HG02938 (cell line): ENCODE results near the gene CCT5.
"Not testable (repeated sequence)": the region's sequence is repeated elsewhere in the genome, so short reads cannot be mapped to it uniquely, and the experiment has no call there.

Experiments
- ATAC-seq: cut with Tn5 transposase; IDR thresholded peaks from one replicate; pipeline ENCODE4 v1.9.1; 2021; ENCODE audit warnings: mild to moderate bottlenecking, moderate library complexity; ENCODE audit not compliant: unreplicated experiment

CCT5 gene

GRCh38 chr5:10275460-10275859 is 25.4 kb downstream of the CCT5 start:
- ATAC-seq, result no peak

- ATAC-seq, result no peak
Measured at GRCh38 chr5:10275991-10276390, 25.9 kb downstream of the CCT5 start.

GRCh38 chr5:10276691-10277090 is 26.6 kb downstream of the CCT5 start:
- no peak for ATAC-seq

- ATAC-seq, result no peak
Measured at GRCh38 chr5:10277773-10278630, 27.9 kb downstream of the CCT5 start.

- no peak for ATAC-seq
Measured at GRCh38 chr5:10278658-10279279, 28.7 kb downstream of the CCT5 start.

GRCh38 chr5:10279328-10279727 is 29.2 kb downstream of the CCT5 start:
- ATAC-seq, result no peak

- ATAC-seq, result no peak
Measured at GRCh38 chr5:10279925-10280720, 30.0 kb downstream of the CCT5 start.

GRCh38 chr5:10283927-10284635 is 34.0 kb downstream of the CCT5 start:
- ATAC-seq, result peak; percentile 93

GRCh38 chr5:10285362-10285761 is 35.3 kb downstream of the CCT5 start:
- not testable (repeated sequence) for ATAC-seq

GRCh38 chr5:10286162-10286861 is 36.2 kb downstream of the CCT5 start:
- no peak for ATAC-seq

GRCh38 chr5:10286862-10287227 is 36.8 kb downstream of the CCT5 start:
- ATAC-seq, result no peak

GRCh38 chr5:10288592-10289219 is 38.6 kb downstream of the CCT5 start:
- no peak for ATAC-seq

- no peak for ATAC-seq
Measured at GRCh38 chr5:10289353-10289752, 39.3 kb downstream of the CCT5 start.

- no peak for ATAC-seq
Measured at GRCh38 chr5:10289991-10290390, 39.9 kb downstream of the CCT5 start.

- ATAC-seq, result no peak
Measured at GRCh38 chr5:10290438-10290837, 40.4 kb downstream of the CCT5 start.

- no peak for ATAC-seq
Measured at GRCh38 chr5:10291692-10292339, 41.7 kb downstream of the CCT5 start.

- no peak for ATAC-seq
Measured at GRCh38 chr5:10293907-10294662, 44.0 kb downstream of the CCT5 start.

- no peak for ATAC-seq
Measured at GRCh38 chr5:10295619-10296326, 45.7 kb downstream of the CCT5 start.
